SK-N-MC (cell line): ENCODE measurements around the gene SCNN1A.

Experiments
- DNase-seq: peaks from one replicate; pipeline ENCODE4 v3.0.0-alpha.2; 2011; ENCODE audit warnings: low read depth, low spot score
- H3K27ac ChIP-seq: fragments of 200-600 bp; sonication (generic); 2 replicates; pipeline ENCODE4 v1.5.1; 2016; ENCODE audit warnings: mixed run types
- H3K36me3 ChIP-seq: fragments of 200-600 bp; sonication (generic); 2 replicates; pipeline ENCODE4 v1.6.1; 2017; ENCODE audit warnings: antibody characterized with exemption, low read length, mixed read lengths; ENCODE audit not compliant: insufficient read depth
- H3K4me3 ChIP-seq: fragments of 200-600 bp; sonication (generic); 2 replicates; pipeline ENCODE4 v1.5.1; 2016
- H3K9ac ChIP-seq: fragments of 200-600 bp; sonication (generic); 2 replicates; pipeline ENCODE4 v1.8.0; 2017; ENCODE audit warnings: mixed run types, mixed read lengths; ENCODE audit not compliant: insufficient read length
- H3K9me3 ChIP-seq: fragments of 200-600 bp; sonication (generic); 2 replicates; pipeline ENCODE4 v1.6.1; 2017; ENCODE audit warnings: low read depth, mild to moderate bottlenecking, antibody characterized with exemption, low read length, moderate library complexity, mixed read lengths
- EZH2 ChIP-seq: fragments of 200-600 bp; sonication (generic); IDR thresholded peaks from one replicate; pipeline ENCODE4 v1.6.1; 2017; ENCODE audit warnings: antibody characterized with exemption
- FOXP2 ChIP-seq: optimal IDR thresholded peaks from 2 replicates; pipeline ENCODE3; 2011; ENCODE audit warnings: mild to moderate bottlenecking, moderate library complexity; ENCODE audit not compliant: insufficient read depth; ENCODE audit errors: extremely low read length, control extremely low read depth
- POLR2AphosphoS5 ChIP-seq: IDR thresholded peaks from 2 replicates; pipeline ENCODE4 v1.6.1; 2012; ENCODE audit warnings: mild to moderate bottlenecking, low read depth, low read length, borderline replicate concordance

The SCNN1A gene

GRCh38 chr12:6311822-6312528 lies 63.4 kb downstream of the SCNN1A start:
- no peak overlapping the region for H3K9ac ChIP-seq
- DNase-seq: no peak
- H3K4me3 ChIP-seq: no peak overlapping the region
- no peaks in the 10 kb centered on the region for H3K36me3 ChIP-seq
- no peak for TF ChIP-seq FOXP2
- TF ChIP-seq POLR2AphosphoS5: no peak
- no peak for TF ChIP-seq EZH2
- H3K27ac ChIP-seq: no peak overlapping the region
- no peaks in the 10 kb centered on the region for H3K9me3 ChIP-seq

- no peaks in the 10 kb centered on the region for H3K36me3 ChIP-seq
- no peak overlapping the region for H3K9ac ChIP-seq
- TF ChIP-seq POLR2AphosphoS5 (no peak), EZH2 (no peak), FOXP2 (no peak)
- H3K27ac ChIP-seq: no peak overlapping the region
- no peak for DNase-seq
- H3K4me3 ChIP-seq: no peak overlapping the region
- no peaks in the 10 kb centered on the region for H3K9me3 ChIP-seq
Measured at GRCh38 chr12:6310771-6311610, 64.4 kb downstream of the SCNN1A start.

DNA sequence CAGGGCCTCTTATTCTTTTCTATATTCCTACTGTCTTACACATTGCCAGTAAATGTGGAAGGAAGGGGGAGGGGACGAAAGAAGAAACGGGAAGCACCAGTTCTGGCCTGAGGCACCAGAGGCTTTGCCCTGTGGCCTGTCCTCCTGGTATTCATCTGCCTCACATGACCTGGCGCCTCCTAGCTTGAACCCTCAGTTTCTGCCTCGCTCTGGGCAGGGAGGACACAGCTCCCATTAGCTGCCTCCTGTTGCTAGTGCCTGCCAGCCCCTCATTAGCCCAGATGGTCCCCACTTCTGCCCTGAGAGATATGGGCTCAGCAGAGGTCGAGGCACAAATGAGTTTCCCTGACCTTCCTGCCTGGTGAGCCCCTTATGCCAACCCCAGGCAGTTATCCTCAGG lies 67.8 kb downstream of the SCNN1A start:
- no peaks in the 10 kb centered on the region for H3K9me3 ChIP-seq
- no peak for DNase-seq
- H3K9ac ChIP-seq: no peak overlapping the region
- no peak for TF ChIP-seq POLR2AphosphoS5
- no peak for TF ChIP-seq FOXP2
- TF ChIP-seq EZH2: no peak
- H3K27ac ChIP-seq: no peak overlapping the region
- H3K36me3 ChIP-seq: no peaks in the 10 kb centered on the region
- no peak overlapping the region for H3K4me3 ChIP-seq

DNA sequence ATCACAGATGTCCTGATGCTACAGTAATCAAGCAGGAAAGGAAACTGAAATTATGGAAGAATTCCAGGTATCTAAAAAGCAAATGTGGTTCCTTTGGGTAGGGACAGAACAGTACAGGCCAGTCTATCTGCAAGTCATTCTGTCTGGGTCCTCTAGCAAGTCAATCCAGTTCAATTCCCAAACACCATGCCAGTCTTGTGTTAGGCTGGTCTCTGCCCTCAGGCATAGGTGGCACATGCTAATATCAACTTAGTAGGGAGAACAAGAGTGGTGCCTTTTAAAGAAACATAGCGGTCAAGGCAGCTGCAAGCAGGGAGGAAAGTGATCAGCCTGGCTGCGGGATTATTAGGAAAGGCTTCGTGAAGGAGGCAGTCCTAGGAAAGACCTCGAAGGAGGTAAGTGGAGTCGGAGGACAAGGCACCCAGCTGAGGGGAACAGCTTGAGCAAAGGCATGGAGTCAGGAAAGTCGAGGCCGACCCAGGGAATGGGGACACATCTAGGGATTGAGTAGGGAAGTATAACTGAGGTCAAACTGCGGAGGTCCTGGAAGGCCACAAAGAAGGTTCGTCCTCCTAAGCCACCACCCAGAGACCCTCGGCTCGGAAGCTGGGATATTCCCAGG lies 68.7 kb downstream of the SCNN1A start:
- no peak overlapping the region for H3K9ac ChIP-seq
- TF ChIP-seq EZH2: no peak
- no peak for TF ChIP-seq POLR2AphosphoS5
- no peak overlapping the region for H3K27ac ChIP-seq
- no peaks in the 10 kb centered on the region for H3K9me3 ChIP-seq
- no peak overlapping the region for H3K4me3 ChIP-seq
- DNase-seq: no peak
- no peaks in the 10 kb centered on the region for H3K36me3 ChIP-seq

DNA sequence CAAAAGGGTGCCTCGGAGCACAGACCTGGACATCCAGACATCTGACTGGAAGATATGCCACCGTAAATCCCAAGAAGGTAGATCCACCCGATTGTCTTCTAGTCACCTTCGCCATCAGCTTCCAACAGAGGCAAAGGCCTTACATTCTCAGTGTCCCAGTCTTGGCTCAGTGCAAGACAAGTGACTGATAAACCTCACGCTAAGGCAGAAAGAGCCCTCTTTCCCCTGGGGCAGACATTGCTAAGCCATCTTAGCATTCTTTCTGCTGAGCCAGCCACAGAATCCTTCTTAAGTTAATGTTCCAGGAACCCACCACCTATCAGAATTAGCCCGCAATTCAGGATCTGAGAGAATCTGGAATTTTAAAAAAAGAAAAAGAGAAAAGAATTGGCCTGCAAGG lies 69.2 kb downstream of the SCNN1A start:
- no peak for TF ChIP-seq FOXP2
- no peak for TF ChIP-seq POLR2AphosphoS5
- TF ChIP-seq EZH2: no peak
- Histone ChIP-seq H3K27ac (no peak overlapping the region), H3K36me3 (no peaks in the 10 kb centered on the region), H3K9ac (no peak overlapping the region), H3K4me3 (no peak overlapping the region), H3K9me3 (no peaks in the 10 kb centered on the region)
- DNase-seq: no peak

- Histone ChIP-seq H3K36me3 (no peaks in the 10 kb centered on the region), H3K9ac (no peak overlapping the region), H3K9me3 (no peaks in the 10 kb centered on the region), H3K4me3 (no peak overlapping the region), H3K27ac (no peak overlapping the region)
- TF ChIP-seq EZH2 (no peak), FOXP2 (no peak), POLR2AphosphoS5 (no peak)
- DNase-seq: no peak
Measured at GRCh38 chr12:6303071-6303470, 72.3 kb downstream of the SCNN1A start.

- Histone ChIP-seq H3K4me3 (no peak overlapping the region), H3K9me3 (no peaks in the 10 kb centered on the region), H3K9ac (no peak overlapping the region), H3K27ac (no peak overlapping the region), H3K36me3 (no peaks in the 10 kb centered on the region)
- TF ChIP-seq FOXP2: no peak
- no peak for TF ChIP-seq POLR2AphosphoS5
- no peak for TF ChIP-seq EZH2
- DNase-seq: no peak
Measured at GRCh38 chr12:6302621-6303020, 72.7 kb downstream of the SCNN1A start.

DNA sequence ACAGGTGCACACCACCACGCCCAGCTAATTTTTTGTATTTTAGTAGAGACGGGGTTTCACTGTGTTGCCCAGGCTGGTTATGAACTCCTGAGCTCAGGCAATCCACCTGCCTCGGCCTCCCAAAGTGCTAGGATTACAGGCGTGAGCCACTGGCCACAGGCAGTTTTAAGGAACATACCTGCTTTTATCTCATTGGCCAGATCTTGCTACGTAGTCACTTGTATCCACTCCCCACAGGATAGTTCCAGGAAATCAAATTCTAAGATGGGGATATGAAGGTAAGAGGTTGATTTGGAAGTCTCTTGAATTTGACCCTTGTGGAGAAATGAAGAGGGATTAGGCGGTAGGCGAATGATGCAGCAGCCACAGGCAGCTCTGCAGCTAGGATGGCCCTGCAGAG lies 73.6 kb downstream of the SCNN1A start:
- no peak for TF ChIP-seq FOXP2
- no peak for TF ChIP-seq EZH2
- TF ChIP-seq POLR2AphosphoS5: no peak
- Histone ChIP-seq H3K27ac (no peak overlapping the region), H3K4me3 (no peak overlapping the region), H3K36me3 (no peaks in the 10 kb centered on the region), H3K9me3 (no peaks in the 10 kb centered on the region), H3K9ac (no peak overlapping the region)
- no peak for DNase-seq

DNA sequence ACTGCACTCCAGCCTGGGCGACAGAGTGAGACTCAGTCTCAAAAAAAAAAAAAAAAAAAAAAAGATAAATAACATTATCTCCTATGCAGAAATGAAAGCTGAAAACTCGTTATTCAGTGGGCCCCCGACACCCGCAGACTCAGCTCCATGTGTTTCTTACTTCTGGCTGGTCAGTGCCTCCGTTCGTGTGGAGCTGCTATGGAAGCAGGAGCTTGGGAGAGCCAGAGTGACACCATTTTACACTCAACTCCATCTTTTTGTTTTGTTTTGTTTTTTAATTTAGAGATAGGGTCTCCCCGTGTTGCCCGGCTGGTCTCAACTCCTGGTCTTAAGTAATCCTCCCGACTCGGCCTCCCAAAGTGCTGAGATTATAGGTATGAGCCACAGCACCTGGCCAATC lies 78.2 kb downstream of the SCNN1A start:
- Histone ChIP-seq H3K9me3 (no peaks in the 10 kb centered on the region), H3K27ac (no peak overlapping the region), H3K9ac (no peak overlapping the region), H3K4me3 (no peak overlapping the region), H3K36me3 (no peaks in the 10 kb centered on the region)
- no peak for DNase-seq
- TF ChIP-seq FOXP2: no peak
